Sigmoid colon (tissue), 4 donors: Measurements from ENCODE around the gene CCL3.

Experiments used
- CTCF ChIP-seq, 4 experiments: fragments of 450-650 bp in 3 of 4; fragments of 200-600 bp in 1 of 4; IDR thresholded peaks; one replicate each; pipeline ENCODE4 v1.5.1; 2016 to 2019; ENCODE audit warnings: antibody characterized with exemption in 4 of 4, mild to moderate bottlenecking in 3 of 4, moderate library complexity in 2 of 4
- EP300 ChIP-seq, 4 donors: sonication (generic); formaldehyde crosslinking; IDR thresholded peaks; one replicate each; pipeline ENCODE4 v1.6.1; 2017; ENCODE audit warnings: antibody characterized with exemption in 4 of 4
- POLR2A ChIP-seq, 2 donors: fragments of 450-650 bp; IDR thresholded peaks; one replicate each; pipeline ENCODE4 v1.6.1; 2016; ENCODE audit warnings: antibody characterized with exemption in 2 of 2, mild to moderate bottlenecking in 2 of 2, moderate library complexity in 2 of 2

GRCh38 chr17:36063786-36064541, 26.0 kb downstream of the CCL3 start, which contains the start of gene CCL18:
- TF ChIP-seq CTCF (IDR thresholded peaks at IDR 0.05) = no peak
- no peak for TF ChIP-seq EP300 (IDR thresholded peaks at IDR 0.05)
- TF ChIP-seq POLR2A (IDR thresholded peaks at IDR 0.05) = no peak
